DMS53 treated with DMSO at 0.1 percent for 48 hours (cell line): Measurements from ENCODE around the gene FBXO40.

Source experiments
- DNase-seq: peaks from one replicate; lab custom pipeline; 2025; ENCODE audit not compliant: unreplicated experiment; lab: John Stamatoyannopoulos, UW

Gene FBXO40

GRCh38 chr3:121619691-121620090 lies 26.5 kb downstream of the FBXO40 start:
- no peak for DNase-seq

- no peak for DNase-seq
Observed at GRCh38 chr3:121621491-121621890, 28.3 kb downstream of the FBXO40 start.

- DNase-seq: no peak
Observed at GRCh38 chr3:121624147-121624899, 31.1 kb downstream of the FBXO40 start.

- DNase-seq: no peak
Observed at GRCh38 chr3:121626495-121626894, 33.3 kb downstream of the FBXO40 start.

- no peak for DNase-seq
Observed at GRCh38 chr3:121627211-121627610, 34.0 kb downstream of the FBXO40 start.

- DNase-seq: no peak
Observed at GRCh38 chr3:121627622-121628021, 34.4 kb downstream of the FBXO40 start.

- DNase-seq: no peak
Observed at GRCh38 chr3:121629601-121630000, 36.4 kb downstream of the FBXO40 start.

GRCh38 chr3:121630355-121630754 lies 37.2 kb downstream of the FBXO40 start:
- DNase-seq: no peak

GRCh38 chr3:121637922-121638321 lies 44.7 kb downstream of the FBXO40 start:
- no peak for DNase-seq

GRCh38 chr3:121641127-121641526 lies 47.9 kb downstream of the FBXO40 start:
- no peak for DNase-seq

GRCh38 chr3:121642601-121643314 lies 49.6 kb downstream of the FBXO40 start:
- no peak for DNase-seq

GRCh38 chr3:121645054-121645453 lies 51.9 kb downstream of the FBXO40 start:
- no peak for DNase-seq

- DNase-seq: no peak
Observed at GRCh38 chr3:121648219-121648958, 55.2 kb downstream of the FBXO40 start.

GRCh38 chr3:121649645-121650044 lies 56.5 kb downstream of the FBXO40 start:
- peak; percentile 14 for DNase-seq

- DNase-seq: peak; percentile 70
Observed at GRCh38 chr3:121651684-121652083, 58.5 kb downstream of the FBXO40 start.

GRCh38 chr3:121654493-121655385 lies 61.6 kb downstream of the FBXO40 start:
- no peak for DNase-seq

GRCh38 chr3:121658716-121659435 lies 65.7 kb downstream of the FBXO40 start:
- DNase-seq: no peak

GRCh38 chr3:121659586-121659985 lies 66.4 kb downstream of the FBXO40 start:
- DNase-seq: no peak

- no peak for DNase-seq
Observed at GRCh38 chr3:121660356-121661171, 67.4 kb downstream of the FBXO40 start, which contains the start of gene HCLS1. Gene HCLS1, minus strand, starts transcription at chr3:121660903. Its CDS starts 2,556 bp downstream, at chr3:121658347.
